GM12892 (cell line): Measurements from ENCODE around the gene MYO7B.

Source experiments
- POLR2A ChIP-seq: IDR thresholded peaks from 2 replicates; pipeline ENCODE4 v1.6.1; 2011; ENCODE audit warnings: low read depth, low read length, control low read depth
- POLR2AphosphoS5 ChIP-seq: IDR thresholded peaks from 2 replicates; pipeline ENCODE4 v1.6.1; 2011; ENCODE audit warnings: low read depth, low read length, control low read depth
- TAF1 ChIP-seq: IDR thresholded peaks from 2 replicates; pipeline ENCODE4 v1.6.1; 2011; ENCODE audit warnings: low read depth, mild to moderate bottlenecking, control low read depth, low read length, borderline replicate concordance

GRCh38 chr2:127566139-127566417 is 30.6 kb downstream of the MYO7B start:
- TF ChIP-seq POLR2A (no peak), POLR2AphosphoS5 (no peak), TAF1 (no peak)
